ENCODE measurements around the gene TMEM170B.

TMEM170B gene

DNA sequence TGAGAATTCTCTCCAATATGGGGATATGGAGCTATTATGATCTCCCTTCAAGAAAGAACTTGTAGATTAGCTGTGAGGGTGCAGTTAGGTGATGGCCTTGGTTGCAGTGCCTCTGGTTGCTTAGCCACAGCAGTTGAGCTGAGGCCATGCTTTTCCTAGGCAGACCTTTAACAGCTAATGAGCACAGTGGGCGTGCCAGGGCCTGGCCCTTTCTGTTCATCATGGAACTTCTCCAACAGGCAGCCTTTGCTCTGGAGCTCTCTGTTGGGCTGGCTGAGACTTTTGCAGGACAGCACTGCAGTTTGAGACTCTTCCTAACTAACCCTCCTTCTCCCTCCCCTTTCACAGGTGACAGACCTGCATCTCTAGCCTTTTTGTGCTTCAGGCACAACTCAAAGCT lies 39.7 kb upstream of the TMEM170B start:
- H3K27ac ChIP-seq (ENCODE audit: low read depth, low read length): no peak overlapping the region
- H3K4me3 ChIP-seq (ENCODE audit: low read depth, low read length): no peak overlapping the region
- H3K36me3 ChIP-seq (ENCODE audit: insufficient read depth, low read length): no peaks in the 10 kb centered on the region
- H3K4me1 ChIP-seq (ENCODE audit: control insufficient read depth, insufficient read depth, low read length, unreplicated experiment): peaks cover 8% of the 10 kb centered on the region
- no peaks in the 10 kb centered on the region for H3K79me2 ChIP-seq (ENCODE audit: control insufficient read depth, insufficient read depth, low read length, unreplicated experiment)
- no peak overlapping the region for H2AFZ ChIP-seq (ENCODE audit: low read length, unreplicated experiment)
- H3K27me3 ChIP-seq (ENCODE audit: insufficient read depth, low read length): no peaks in the 10 kb centered on the region

DNA sequence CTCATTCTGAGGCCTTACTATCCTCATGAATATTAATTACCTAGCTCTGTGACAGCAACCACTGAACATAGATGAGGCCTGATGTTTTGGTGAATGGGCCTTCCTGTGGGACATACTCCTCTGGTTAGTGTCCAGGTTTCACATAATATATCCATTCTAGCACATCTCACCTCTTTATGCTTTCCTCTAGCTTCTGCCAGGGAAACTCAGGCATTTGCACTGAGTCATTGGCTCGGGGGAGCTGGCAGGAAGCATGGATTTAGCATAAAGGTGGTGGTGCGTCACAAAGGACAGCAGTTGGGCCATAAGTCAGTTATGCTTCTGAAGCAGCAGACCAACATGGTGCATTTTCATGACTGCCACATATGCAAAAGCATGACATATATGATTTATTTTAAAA lies 37.5 kb upstream of the TMEM170B start:
- Histone ChIP-seq H3K27ac (ENCODE audit: low read depth, low read length) (no peak overlapping the region), H3K79me2 (ENCODE audit: control insufficient read depth, insufficient read depth, low read length, unreplicated experiment) (no peaks in the 10 kb centered on the region), H3K4me3 (ENCODE audit: low read depth, low read length) (no peak overlapping the region), H3K4me1 (ENCODE audit: control insufficient read depth, insufficient read depth, low read length, unreplicated experiment) (peaks cover 8% of the 10 kb centered on the region), H2AFZ (ENCODE audit: low read length, unreplicated experiment) (no peak overlapping the region), H3K27me3 (ENCODE audit: insufficient read depth, low read length) (no peaks in the 10 kb centered on the region), H3K36me3 (ENCODE audit: insufficient read depth, low read length) (no peaks in the 10 kb centered on the region)

DNA sequence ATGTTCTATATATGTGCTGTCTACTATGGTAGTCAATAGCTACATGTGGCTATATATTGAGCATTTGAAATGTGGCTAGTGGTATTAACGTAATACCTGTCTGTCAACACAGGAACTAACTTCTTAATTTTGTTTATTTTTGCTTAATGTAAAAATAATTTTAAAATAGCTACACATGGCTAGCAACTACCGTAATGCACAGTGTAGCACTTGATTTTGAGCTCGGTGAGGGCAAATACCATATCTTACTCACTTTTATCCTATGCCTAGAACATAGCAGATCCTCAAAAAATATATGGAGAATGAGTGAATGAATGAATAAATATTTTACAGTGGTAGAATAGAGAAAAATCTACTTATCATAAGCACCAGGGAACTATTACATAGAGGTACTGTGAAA lies 28.1 kb upstream of the TMEM170B start:
- no peak overlapping the region for H2AFZ ChIP-seq (ENCODE audit: low read length, unreplicated experiment)
- H3K4me3 ChIP-seq (ENCODE audit: low read depth, low read length): no peak overlapping the region
- H3K36me3 ChIP-seq (ENCODE audit: insufficient read depth, low read length): no peaks in the 10 kb centered on the region
- H3K4me1 ChIP-seq (ENCODE audit: control insufficient read depth, insufficient read depth, low read length, unreplicated experiment): no peaks in the 10 kb centered on the region
- H3K79me2 ChIP-seq (ENCODE audit: control insufficient read depth, insufficient read depth, low read length, unreplicated experiment): no peaks in the 10 kb centered on the region
- no peak overlapping the region for H3K27ac ChIP-seq (ENCODE audit: low read depth, low read length)
- no peaks in the 10 kb centered on the region for H3K27me3 ChIP-seq (ENCODE audit: insufficient read depth, low read length)

DNA sequence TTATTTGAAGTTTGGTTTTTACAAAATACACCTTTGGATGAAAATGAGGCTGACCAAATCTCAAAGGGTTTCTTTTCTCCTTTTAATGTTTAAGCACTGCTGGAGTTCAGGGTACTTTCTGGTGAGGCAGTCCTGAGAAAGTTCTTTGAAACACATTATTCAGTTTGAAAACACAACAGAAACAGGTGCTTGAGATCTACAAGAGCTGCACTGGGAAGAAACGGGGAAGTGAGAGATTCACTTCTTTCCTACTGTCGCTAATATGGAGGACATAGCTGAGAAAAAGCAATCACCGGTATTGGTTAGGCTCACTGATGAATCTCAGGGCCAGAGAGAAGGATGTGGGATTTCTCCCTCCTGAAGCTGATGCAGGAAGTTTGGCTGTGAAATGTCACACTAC lies 22.9 kb upstream of the TMEM170B start:
- Histone ChIP-seq H3K4me1 (ENCODE audit: control insufficient read depth, insufficient read depth, low read length, unreplicated experiment) (no peaks in the 10 kb centered on the region), H3K36me3 (ENCODE audit: insufficient read depth, low read length) (no peaks in the 10 kb centered on the region; the same call in 1 of the 2 replicates), H3K4me3 (ENCODE audit: low read depth, low read length) (no peak overlapping the region), H3K27me3 (ENCODE audit: insufficient read depth, low read length) (0 out of 2 replicates have a peak, but pooled peaks cover 3% of the 10 kb centered on the region), H3K79me2 (ENCODE audit: control insufficient read depth, insufficient read depth, low read length, unreplicated experiment) (no peaks in the 10 kb centered on the region), H2AFZ (ENCODE audit: low read length, unreplicated experiment) (no peak overlapping the region), H3K27ac (ENCODE audit: low read depth, low read length) (no peak overlapping the region)

DNA sequence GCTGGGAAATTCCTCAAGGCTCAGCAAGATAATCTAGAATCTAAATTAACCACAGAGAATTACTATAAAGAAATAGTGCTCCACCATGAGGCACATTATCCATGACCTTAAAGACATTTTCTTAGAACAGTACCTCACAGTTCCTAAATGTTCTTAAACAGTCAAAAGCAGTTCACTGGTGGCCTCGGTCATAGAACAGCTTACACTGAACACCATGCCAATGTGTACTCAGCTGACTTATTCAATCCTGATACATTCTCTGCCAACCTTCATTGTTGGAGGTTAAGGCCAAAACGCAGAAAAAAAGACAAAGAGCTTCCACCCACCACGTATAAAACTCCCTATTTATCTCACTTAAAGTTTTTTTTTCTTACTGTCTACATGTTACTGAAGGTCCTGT lies 21.8 kb upstream of the TMEM170B start:
- H3K27me3 ChIP-seq (ENCODE audit: insufficient read depth, low read length): 0 out of 2 replicates have a peak, but pooled peaks cover 3% of the 10 kb centered on the region
- H3K27ac ChIP-seq (ENCODE audit: low read depth, low read length): no peak overlapping the region
- no peak overlapping the region for H3K4me3 ChIP-seq (ENCODE audit: low read depth, low read length)
- H3K36me3 ChIP-seq (ENCODE audit: insufficient read depth, low read length): no peaks in the 10 kb centered on the region; the same call in 1 of the 2 replicates
- H2AFZ ChIP-seq (ENCODE audit: low read length, unreplicated experiment): no peak overlapping the region
- no peaks in the 10 kb centered on the region for H3K4me1 ChIP-seq (ENCODE audit: control insufficient read depth, insufficient read depth, low read length, unreplicated experiment)
- no peaks in the 10 kb centered on the region for H3K79me2 ChIP-seq (ENCODE audit: control insufficient read depth, insufficient read depth, low read length, unreplicated experiment)

DNA sequence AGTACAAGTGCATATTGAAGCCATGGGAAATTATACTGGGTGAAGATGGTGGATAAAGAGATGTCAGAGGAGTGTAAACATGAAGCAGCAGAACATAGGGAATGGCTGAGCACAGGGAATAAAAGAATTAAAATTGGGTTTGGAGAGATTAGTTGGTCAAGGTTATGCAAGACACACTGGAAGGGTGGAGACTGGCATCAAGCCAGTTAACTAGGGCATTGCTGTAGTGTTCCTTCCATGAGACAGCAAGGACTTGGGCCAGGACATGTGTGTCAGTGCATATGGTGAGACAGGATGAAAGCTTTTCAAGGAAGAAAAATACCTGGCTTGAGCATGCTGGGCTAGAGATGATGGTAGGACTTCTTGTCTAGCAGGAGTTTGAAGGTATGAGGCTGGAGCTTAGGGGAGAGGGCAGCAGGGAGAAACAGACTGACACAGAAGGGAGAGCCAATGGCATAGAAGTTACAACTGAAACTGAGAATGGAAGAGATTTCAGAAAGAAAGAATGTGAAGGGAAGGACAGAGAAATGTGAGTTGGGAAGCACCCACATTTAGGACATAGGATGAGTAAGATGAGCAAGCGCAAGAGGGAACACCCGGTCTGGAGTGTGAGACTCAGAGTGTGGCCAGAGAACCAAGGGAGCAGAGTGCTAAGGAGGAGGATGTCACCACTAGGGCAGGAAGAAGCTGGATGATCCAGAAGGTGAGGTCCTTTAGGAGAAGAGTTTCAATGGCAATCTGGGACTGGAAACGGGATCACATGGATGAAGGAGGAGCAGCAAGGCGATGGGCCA lies 14.5 kb upstream of the TMEM170B start:
- Histone ChIP-seq H3K4me3 (ENCODE audit: low read depth, low read length) (no peak overlapping the region), H3K27me3 (ENCODE audit: insufficient read depth, low read length) (0 out of 2 replicates have a peak, but pooled peaks cover 3% of the 10 kb centered on the region), H3K36me3 (ENCODE audit: insufficient read depth, low read length) (no peaks in the 10 kb centered on the region; the same call in 1 of the 2 replicates), H2AFZ (ENCODE audit: low read length, unreplicated experiment) (no peak overlapping the region), H3K27ac (ENCODE audit: low read depth, low read length) (no peak overlapping the region), H3K4me1 (ENCODE audit: control insufficient read depth, insufficient read depth, low read length, unreplicated experiment) (peaks cover 3% of the 10 kb centered on the region), H3K79me2 (ENCODE audit: control insufficient read depth, insufficient read depth, low read length, unreplicated experiment) (no peaks in the 10 kb centered on the region)

DNA sequence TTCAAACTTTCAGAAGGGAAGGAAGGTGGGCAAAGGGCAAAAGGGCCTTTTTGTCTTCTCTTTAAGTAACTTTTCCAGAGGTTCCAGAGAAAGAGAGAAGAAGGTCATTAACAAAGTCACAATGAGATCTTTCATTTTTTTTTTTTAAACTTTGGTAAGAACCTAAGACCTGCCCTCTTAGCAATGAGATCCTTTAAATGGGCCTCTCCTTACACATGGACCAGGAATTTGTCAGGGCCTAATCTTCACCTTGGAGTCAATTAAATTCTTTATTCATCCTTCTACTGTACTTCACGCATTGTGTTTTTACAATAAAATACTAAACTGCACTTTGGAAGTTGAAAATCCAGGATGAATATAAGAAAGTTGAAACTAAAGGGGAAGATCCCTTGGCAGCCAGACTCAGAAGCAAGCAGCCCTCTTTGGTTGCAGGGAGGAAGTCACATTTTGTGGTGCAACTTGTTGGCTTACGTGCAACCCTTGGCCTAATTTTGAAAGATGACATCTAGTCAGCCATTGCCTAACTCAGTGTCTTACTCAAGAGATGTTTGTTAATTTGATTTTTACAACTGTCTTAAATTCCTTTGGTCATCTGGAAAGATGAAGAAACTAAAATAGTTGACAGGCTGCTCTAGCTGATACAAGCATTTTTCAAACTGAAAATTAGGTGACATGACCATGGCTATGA lies 11.9 kb upstream of the TMEM170B start:
- Histone ChIP-seq H3K27me3 (ENCODE audit: insufficient read depth, low read length) (0 out of 2 replicates have a peak, but pooled peaks cover 3% of the 10 kb centered on the region), H3K4me1 (ENCODE audit: control insufficient read depth, insufficient read depth, low read length, unreplicated experiment) (peaks cover 3% of the 10 kb centered on the region), H2AFZ (ENCODE audit: low read length, unreplicated experiment) (no peak overlapping the region)

DNA sequence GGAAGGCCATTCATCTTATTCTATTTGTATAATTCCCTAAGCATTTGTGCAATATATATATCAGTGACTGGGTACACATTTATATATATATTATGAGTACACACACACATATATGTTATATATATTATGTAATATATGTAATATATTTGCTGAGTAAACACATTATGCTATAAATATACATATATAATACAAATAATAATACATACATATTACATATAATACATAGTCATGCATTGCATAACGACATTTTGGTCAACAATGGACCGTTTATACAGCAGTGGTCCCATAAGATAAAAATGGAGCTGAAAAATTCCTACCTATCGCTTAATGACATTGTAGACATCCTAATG lies 11.4 kb upstream of the TMEM170B start:
- no peak overlapping the region for H3K4me3 ChIP-seq (ENCODE audit: low read depth, low read length)
- peaks cover 3% of the 10 kb centered on the region for H3K4me1 ChIP-seq (ENCODE audit: control insufficient read depth, insufficient read depth, low read length, unreplicated experiment)
- H3K36me3 ChIP-seq (ENCODE audit: insufficient read depth, low read length): no peaks in the 10 kb centered on the region
- H3K79me2 ChIP-seq (ENCODE audit: control insufficient read depth, insufficient read depth, low read length, unreplicated experiment): no peaks in the 10 kb centered on the region
- no peak overlapping the region for H2AFZ ChIP-seq (ENCODE audit: low read length, unreplicated experiment)
- 0 out of 2 replicates have a peak, but pooled peaks cover 3% of the 10 kb centered on the region for H3K27me3 ChIP-seq (ENCODE audit: insufficient read depth, low read length)
- no peak overlapping the region for H3K27ac ChIP-seq (ENCODE audit: low read depth, low read length)

More for the DNA sequence above, 11.9 kb upstream of the TMEM170B start:
- H3K27ac ChIP-seq (ENCODE audit: low read depth, low read length): no peak overlapping the region
- no peaks in the 10 kb centered on the region for H3K36me3 ChIP-seq (ENCODE audit: insufficient read depth, low read length)
- H3K79me2 ChIP-seq (ENCODE audit: control insufficient read depth, insufficient read depth, low read length, unreplicated experiment): no peaks in the 10 kb centered on the region
- H3K4me3 ChIP-seq (ENCODE audit: low read depth, low read length): no peak overlapping the region

DNA sequence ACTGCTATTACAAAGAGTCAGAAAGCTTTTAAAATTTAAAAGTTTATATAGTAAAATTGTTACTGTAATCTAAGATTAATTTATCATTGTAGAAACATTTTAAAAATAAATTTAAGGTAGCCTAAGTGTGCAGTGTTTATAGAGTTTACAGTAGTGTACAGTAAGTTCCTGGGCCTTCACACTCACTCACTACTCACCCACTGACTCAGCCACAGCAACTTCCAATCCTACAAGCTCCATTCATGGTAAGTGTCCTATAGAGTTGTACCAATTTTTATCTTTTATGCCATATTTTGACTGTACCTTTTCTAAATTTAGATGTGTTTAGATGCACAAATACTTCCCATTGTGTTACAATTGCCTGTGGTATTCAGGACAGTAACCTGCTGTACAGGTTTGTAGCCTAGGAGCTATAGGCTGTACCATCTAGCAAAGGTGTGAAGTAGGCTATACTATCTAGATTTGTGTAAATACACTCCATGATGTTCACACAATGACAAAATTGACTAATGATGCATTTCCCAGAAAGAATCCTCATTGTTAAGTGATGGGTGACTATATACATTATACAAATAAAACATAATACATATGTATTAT lies 10.2 kb upstream of the TMEM170B start:
- Histone ChIP-seq H3K4me3 (ENCODE audit: low read depth, low read length) (no peak overlapping the region), H2AFZ (ENCODE audit: low read length, unreplicated experiment) (no peak overlapping the region), H3K4me1 (ENCODE audit: control insufficient read depth, insufficient read depth, low read length, unreplicated experiment) (peaks cover 3% of the 10 kb centered on the region), H3K27ac (ENCODE audit: low read depth, low read length) (no peak overlapping the region), H3K79me2 (ENCODE audit: control insufficient read depth, insufficient read depth, low read length, unreplicated experiment) (no peaks in the 10 kb centered on the region), H3K36me3 (ENCODE audit: insufficient read depth, low read length) (no peaks in the 10 kb centered on the region), H3K27me3 (ENCODE audit: insufficient read depth, low read length) (0 out of 2 replicates have a peak, but pooled peaks cover 3% of the 10 kb centered on the region)

DNA sequence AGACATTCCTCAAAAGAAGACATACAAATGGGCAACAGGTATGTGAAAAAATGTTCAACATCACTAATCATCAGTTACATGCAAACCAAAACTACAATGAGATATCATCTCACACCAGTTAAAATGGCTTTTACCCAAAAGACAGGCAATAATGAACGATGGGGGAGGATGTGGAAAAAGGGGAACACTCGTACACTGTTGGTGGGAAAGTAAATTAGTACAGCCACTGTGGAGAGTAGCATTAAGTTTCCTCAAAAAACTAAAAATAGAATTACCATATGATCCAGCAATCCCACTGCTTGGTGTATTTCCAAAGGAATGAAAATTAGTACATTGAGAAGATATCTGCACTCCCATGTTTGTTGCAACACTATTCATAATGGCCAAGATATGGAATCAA lies 8.6 kb upstream of the TMEM170B start:
- no peaks in the 10 kb centered on the region for H3K36me3 ChIP-seq (ENCODE audit: insufficient read depth, low read length)
- H2AFZ ChIP-seq (ENCODE audit: low read length, unreplicated experiment): no peak overlapping the region
- peaks cover 3% of the 10 kb centered on the region for H3K4me1 ChIP-seq (ENCODE audit: control insufficient read depth, insufficient read depth, low read length, unreplicated experiment)
- H3K27ac ChIP-seq (ENCODE audit: low read depth, low read length): no peak overlapping the region
- H3K79me2 ChIP-seq (ENCODE audit: control insufficient read depth, insufficient read depth, low read length, unreplicated experiment): no peaks in the 10 kb centered on the region
- H3K27me3 ChIP-seq (ENCODE audit: insufficient read depth, low read length): peaks cover 3% of the 10 kb centered on the region; the same call in 1 of the 2 replicates
- H3K4me3 ChIP-seq (ENCODE audit: low read depth, low read length): no peak overlapping the region
